GM18520 (cell line): ENCODE results near the gene ANKRD55.
"Not testable (repeated sequence)": the region's sequence is repeated elsewhere in the genome, so short reads cannot be mapped to it uniquely, and the experiment has no call there.

Experiments used
- ATAC-seq: cut with Tn5 transposase; IDR thresholded peaks from one replicate; pipeline ENCODE4 v1.9.1; 2021; ENCODE audit not compliant: unreplicated experiment

Gene ANKRD55

GRCh38 chr5:56110646-56111403, 122.3 kb downstream of the ANKRD55 start:
- no peak for ATAC-seq

DNA sequence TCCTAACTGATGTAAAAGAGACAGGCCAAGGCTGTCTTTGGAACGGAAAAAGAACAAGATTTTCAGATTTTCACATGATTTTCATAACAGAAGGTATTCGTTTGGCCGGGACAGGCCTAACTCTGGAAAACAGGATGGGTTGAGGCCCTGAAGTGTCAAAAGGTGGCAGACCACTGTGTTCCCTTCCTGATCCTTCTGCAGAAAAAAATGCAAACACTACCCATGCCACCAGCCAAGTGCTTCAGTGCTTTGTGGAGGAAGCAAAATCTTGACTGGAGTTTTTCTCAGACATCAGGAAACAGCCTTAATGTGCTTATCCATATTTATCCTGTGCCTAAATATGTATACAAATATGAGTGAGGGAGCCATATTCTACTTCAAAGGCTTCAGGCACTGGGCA, 124.9 kb downstream of the ANKRD55 start:
- no peak for ATAC-seq

- no peak for ATAC-seq
Observed at GRCh38 chr5:56106837-56107236, 126.3 kb downstream of the ANKRD55 start.

GRCh38 chr5:56105511-56106291, 127.4 kb downstream of the ANKRD55 start:
- ATAC-seq: no peak

DNA sequence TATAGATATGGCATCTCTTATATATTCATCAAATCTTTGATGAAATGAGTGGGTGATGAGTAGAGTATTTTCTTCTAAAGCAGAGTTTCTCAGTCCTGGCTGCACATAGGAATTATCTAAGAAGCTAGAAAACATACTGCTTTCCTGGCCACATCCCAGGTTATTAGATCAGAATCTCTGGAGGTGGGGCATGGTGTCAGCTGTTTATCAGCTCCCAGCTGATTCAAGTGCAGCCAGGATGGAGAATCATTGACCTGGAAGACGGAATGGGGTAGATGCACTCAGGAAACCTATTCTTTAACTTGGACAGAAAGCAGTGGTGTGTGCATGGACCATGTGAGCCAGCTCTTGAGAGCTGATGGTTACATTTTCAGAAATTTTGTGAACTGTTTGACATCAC, 130.2 kb downstream of the ANKRD55 start:
- ATAC-seq: no peak

DNA sequence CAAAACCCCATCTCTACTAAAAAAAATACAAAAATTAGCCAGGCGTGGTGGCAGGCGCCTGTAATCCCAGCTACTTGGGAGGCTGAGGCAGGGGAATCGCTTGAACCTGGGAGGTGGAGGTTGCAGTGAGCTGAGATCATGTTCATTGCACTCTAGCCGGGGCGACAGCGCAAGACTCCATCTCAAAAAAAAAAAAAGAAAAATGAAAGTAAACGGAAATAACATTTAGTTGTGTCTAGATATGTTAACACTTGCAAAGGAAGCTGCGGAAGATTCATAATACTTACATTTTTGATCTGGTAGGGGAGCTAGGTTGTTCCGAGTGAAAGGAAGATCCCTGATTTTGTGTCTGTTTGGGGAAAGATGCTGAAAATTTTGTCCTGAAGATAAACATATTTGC, 130.9 kb downstream of the ANKRD55 start:
- not testable (repeated sequence) for ATAC-seq

GRCh38 chr5:56101180-56101579, 131.9 kb downstream of the ANKRD55 start:
- ATAC-seq: no peak

GRCh38 chr5:56100439-56101176, 132.5 kb downstream of the ANKRD55 start:
- no peak for ATAC-seq

DNA sequence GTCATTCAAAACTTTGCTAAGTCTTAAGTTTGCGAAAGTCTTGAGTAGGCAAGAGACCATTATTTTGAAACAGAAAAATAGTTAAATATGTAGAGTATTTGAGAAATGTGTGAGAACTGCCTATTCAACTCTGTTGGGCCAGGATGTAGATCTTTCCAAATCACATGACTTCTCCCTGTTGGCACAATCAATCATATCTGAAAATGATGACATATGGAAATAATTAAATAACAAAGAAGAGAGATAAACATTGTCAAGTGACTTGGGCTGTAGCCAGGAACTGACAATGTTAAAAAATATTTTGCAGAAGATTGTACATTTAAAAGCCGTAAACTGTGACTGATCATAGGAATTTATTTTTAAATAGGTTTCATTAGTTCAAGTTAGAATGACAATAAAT, 133.8 kb downstream of the ANKRD55 start:
- ATAC-seq: no peak

- no peak for ATAC-seq
Observed at GRCh38 chr5:56097055-56097454, 136.1 kb downstream of the ANKRD55 start.

DNA sequence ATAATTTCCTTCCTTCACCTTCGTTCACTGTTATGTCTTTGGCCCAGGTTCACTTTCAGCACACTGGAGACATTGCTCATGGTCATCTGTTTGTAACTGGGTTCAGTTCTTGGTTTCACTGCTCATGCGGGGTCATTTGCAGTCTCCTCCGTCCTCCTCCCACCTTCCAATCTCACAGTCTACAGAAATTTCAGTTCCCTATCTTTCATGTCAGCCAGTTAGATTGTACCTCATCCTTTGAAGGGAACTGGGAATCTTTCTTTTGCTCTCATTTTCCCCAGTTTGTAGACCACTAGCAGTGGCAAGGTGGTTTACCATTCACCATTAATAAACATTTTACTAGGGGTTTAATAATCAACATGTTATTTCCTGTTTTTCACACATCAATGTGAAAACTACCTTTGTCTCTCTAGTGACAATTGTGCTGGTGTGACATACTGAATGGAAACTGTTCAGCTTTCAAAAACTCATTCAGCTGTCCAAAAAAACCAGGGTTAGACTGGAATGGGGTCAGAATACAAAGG, 137.5 kb downstream of the ANKRD55 start:
- ATAC-seq: peak; percentile 55

- peak; percentile 40 for ATAC-seq
Observed at GRCh38 chr5:56094579-56095361, 138.4 kb downstream of the ANKRD55 start.

DNA sequence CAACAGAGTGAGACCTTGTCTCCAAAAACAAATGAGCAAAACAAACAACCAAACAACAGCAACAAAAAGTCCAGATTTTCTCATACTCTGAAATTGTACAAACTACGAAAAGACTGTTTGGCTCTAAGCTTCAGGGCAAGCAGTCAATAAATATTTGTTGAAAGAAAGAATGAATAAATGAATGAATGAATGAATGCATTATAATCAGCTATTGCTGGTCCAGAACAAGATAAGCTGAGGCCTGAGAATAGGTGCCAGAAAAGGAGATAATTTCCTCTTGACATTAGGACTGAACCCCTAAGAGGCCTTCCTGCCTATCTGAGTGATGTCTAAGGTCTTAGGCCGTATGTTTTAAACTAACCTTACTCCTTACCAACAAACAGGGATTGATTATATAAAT, 139.2 kb downstream of the ANKRD55 start:
- ATAC-seq: no peak

DNA sequence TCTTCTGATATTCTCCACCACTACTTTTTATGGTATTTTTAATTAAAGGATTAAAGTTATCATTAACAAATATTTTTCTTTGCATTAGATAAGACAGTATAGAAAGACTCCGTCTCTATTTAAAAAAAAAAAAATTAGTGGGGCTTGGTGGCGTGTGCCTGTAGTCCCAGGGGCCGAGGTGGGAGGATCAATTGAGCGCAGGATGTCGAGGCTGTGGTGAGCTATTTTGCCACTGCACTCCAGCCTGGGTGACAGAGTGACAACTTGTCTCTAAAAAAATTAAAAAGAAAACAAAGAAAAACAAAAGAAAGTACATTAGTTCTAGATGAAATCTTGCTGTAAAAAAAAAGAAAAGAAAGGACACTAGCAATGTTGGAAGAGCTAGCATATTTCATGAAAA, 141.0 kb downstream of the ANKRD55 start:
- ATAC-seq: no peak

DNA sequence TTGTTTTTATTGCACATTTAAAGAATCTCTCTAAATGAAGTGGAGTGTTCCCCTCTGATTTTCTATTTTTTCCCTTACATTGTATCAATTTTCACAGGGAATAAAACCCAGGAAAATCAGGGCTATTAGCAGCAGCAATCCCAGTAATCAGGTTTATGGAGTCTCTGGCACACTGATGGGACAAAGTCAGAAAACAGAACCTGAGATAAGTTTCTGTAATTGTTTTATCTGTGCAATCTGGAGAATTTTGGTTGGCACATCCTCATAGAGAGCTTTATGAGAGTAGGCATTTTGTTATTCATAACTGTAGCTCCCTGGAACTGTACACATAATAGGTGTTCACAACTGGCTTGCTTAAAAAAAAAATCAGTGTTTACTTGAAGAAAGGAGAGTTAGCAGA, 141.5 kb downstream of the ANKRD55 start:
- no peak for ATAC-seq

DNA sequence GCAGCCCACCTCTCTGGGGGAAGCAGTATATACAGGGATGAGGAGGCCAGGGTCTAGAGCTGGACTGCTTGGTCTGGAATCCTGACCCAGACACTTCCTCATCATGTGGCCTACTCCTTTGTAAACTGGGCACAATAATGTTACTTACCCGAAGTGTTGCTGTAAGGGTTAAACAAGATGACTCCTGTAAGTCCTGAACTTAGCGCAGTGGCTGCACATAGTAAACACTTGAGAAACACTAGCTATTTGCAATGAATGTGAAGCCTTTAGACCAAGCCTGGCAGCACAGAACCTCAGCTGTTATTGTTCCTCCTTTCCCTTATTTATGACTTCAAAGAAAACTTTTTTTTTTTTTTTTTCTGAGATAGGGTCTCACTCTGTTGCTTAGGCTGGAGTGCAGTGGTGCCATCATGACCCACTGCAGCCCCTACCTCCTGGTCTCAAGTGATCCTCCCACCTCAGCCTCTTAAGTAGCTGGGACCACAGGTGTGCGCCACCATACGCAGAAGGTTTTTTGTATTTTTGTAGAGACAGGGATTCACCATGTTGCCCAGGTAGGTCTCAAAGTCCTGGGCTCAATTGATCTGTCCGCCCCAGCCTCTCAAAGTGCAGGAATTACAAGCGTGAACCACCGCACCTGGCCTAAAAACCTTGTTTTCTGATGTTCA, 142.2 kb downstream of the ANKRD55 start:
- no peak for ATAC-seq

- peak; percentile 96 for ATAC-seq
Observed at GRCh38 chr5:56088967-56089829, 143.9 kb downstream of the ANKRD55 start.

DNA sequence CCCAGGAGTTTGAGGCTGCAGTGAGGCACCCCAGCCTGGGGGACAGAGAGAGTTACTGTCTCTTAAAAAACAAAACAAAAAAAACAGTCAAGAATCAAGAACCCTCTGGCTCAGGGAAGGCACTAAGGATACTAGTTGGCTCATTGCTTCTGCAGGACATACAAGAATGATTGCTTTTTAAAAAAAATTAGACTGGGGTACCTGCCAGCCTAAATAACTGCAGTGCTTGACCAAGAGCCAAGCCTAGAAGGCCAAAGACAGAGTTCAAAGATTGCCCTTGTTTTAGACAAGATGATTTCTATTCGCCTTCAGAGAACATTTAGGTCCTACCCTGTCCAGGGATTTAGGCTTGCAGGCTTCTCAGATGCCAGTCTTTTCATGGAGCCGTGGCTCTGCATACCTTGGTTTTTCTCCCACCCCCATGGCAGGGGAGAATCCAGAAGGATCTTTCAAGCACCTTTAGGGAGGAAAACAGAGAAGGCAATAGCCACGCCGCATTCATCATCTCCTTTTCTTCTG, 144.6 kb downstream of the ANKRD55 start:
- ATAC-seq: no peak

- ATAC-seq: no peak
Observed at GRCh38 chr5:56085193-56085592, 147.9 kb downstream of the ANKRD55 start.
